ENCODE results near the gene TRMT112.

GRCh38 chr11:64283092-64283491, 34.3 kb downstream of the TRMT112 start:
- TF ChIP-seq, protein P1, sequence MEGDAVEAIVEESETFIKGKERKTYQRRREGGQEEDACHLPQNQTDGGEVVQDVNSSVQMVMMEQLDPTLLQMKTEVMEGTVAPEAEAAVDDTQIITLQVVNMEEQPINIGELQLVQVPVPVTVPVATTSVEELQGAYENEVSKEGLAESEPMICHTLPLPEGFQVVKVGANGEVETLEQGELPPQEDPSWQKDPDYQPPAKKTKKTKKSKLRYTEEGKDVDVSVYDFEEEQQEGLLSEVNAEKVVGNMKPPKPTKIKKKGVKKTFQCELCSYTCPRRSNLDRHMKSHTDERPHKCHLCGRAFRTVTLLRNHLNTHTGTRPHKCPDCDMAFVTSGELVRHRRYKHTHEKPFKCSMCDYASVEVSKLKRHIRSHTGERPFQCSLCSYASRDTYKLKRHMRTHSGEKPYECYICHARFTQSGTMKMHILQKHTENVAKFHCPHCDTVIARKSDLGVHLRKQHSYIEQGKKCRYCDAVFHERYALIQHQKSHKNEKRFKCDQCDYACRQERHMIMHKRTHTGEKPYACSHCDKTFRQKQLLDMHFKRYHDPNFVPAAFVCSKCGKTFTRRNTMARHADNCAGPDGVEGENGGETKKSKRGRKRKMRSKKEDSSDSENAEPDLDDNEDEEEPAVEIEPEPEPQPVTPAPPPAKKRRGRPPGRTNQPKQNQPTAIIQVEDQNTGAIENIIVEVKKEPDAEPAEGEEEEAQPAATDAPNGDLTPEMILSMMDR (IDR thresholded peaks at IDR 0.05 in 2 of 3, conservative IDR thresholded peaks at IDR 0.05 in 1 of 3; ENCODE audit: borderline replicate concordance in 1 of 3, insufficient read depth in 1 of 3, low read depth in 2 of 3, low read length in 2 of 3), result no peak
- TF ChIP-seq CBX3 (IDR thresholded peaks at IDR 0.05; ENCODE audit: low read depth) (no peak), YY1 (IDR thresholded peaks at IDR 0.05; ENCODE audit: extremely low read depth, insufficient replicate concordance, low read depth, low read length) (no peak), POLR2A (IDR thresholded peaks at IDR 0.05; ENCODE audit: borderline replicate concordance, extremely low read depth, insufficient read depth, insufficient read length) (no peak), SRF (IDR thresholded peaks at IDR 0.05; ENCODE audit: low read depth) (no peak), REST (IDR thresholded peaks at IDR 0.05; ENCODE audit: low read depth) (no peak), JUND (IDR thresholded peaks at IDR 0.05) (no peak), POLR2AphosphoS5 (IDR thresholded peaks at IDR 0.05; ENCODE audit: low read depth, low read length) (no peak), EZH2phosphoT487 (IDR thresholded peaks at IDR 0.05; ENCODE audit: borderline replicate concordance) (no peak), SIN3A (IDR thresholded peaks at IDR 0.05; ENCODE audit: low read depth) (no peak), EGR1 (IDR thresholded peaks at IDR 0.05; ENCODE audit: low read depth) (no peak), EZH2 (IDR thresholded peaks at IDR 0.05) (no peak)

Measured in HCT116 (cell line).